IPS DF 4.7 (cell line): ENCODE measurements around the gene JSRP1.

Experiments used
- DNase-seq: peaks from one replicate; pipeline ENCODE4 v3.0.0-alpha.2; 2013; ENCODE audit warnings: low spot score; ENCODE audit errors: extremely low read depth

JSRP1 gene

GRCh38 chr19:2232286-2233151 lies 23.7 kb downstream of the JSRP1 start:
- no peak for DNase-seq

GRCh38 chr19:2231621-2232221 lies 24.5 kb downstream of the JSRP1 start:
- no peak for DNase-seq

- DNase-seq, result no peak
Measured at GRCh38 chr19:2230807-2231533, 25.2 kb downstream of the JSRP1 start.

- no peak for DNase-seq
Measured at GRCh38 chr19:2230033-2230531, 26.1 kb downstream of the JSRP1 start.

GRCh38 chr19:2229103-2230032 lies 26.8 kb downstream of the JSRP1 start:
- no peak for DNase-seq

- no peak for DNase-seq
Measured at GRCh38 chr19:2228157-2229030, 27.8 kb downstream of the JSRP1 start.

GRCh38 chr19:2227415-2228156 lies 28.6 kb downstream of the JSRP1 start:
- DNase-seq, result no peak

- no peak for DNase-seq
Measured at GRCh38 chr19:2226840-2227360, 29.3 kb downstream of the JSRP1 start.

- DNase-seq, result no peak
Measured at GRCh38 chr19:2226051-2226839, 30.0 kb downstream of the JSRP1 start.

- DNase-seq, result no peak
Measured at GRCh38 chr19:2225415-2226050, 30.7 kb downstream of the JSRP1 start.

- DNase-seq, result no peak
Measured at GRCh38 chr19:2224754-2225349, 31.4 kb downstream of the JSRP1 start.

- DNase-seq, result no peak
Measured at GRCh38 chr19:2223959-2224358, 32.3 kb downstream of the JSRP1 start.

- DNase-seq, result no peak
Measured at GRCh38 chr19:2223391-2223790, 32.8 kb downstream of the JSRP1 start.

GRCh38 chr19:2221918-2222317 lies 34.3 kb downstream of the JSRP1 start:
- no peak for DNase-seq

- DNase-seq, result no peak
Measured at GRCh38 chr19:2221250-2221831, 34.9 kb downstream of the JSRP1 start.

GRCh38 chr19:2219726-2220125 lies 36.5 kb downstream of the JSRP1 start:
- DNase-seq, result no peak

GRCh38 chr19:2217591-2217990 lies 38.6 kb downstream of the JSRP1 start:
- no peak for DNase-seq
